Vagina (tissue), 2 donors: ENCODE data around the gene ADAMTS2. TPM values are rescaled to one million over a fixed set of nuclear protein-coding genes. Genes with fewer than 3 reads are reported as not detected.

Experiments
- DNase-seq, 2 donors: peaks; one replicate each; pipeline ENCODE4 v3.0.0-alpha.2; 2017; ENCODE audit errors: extremely low spot score in 2 of 2
- H3K27ac ChIP-seq: fragments of 200-600 bp; sonication (generic); one replicate; pipeline ENCODE4 v1.5.1; 2019
- H3K27me3 ChIP-seq: fragments of 200-600 bp; sonication (generic); one replicate; pipeline ENCODE4 v1.5.1; 2019
- H3K36me3 ChIP-seq, 2 donors: fragments of 200-600 bp; sonication (generic); one replicate each; pipeline ENCODE4 v1.5.1; 2017 to 2019
- H3K4me1 ChIP-seq: fragments of 200-600 bp; sonication (generic); one replicate; pipeline ENCODE4 v1.5.1; 2019
- H3K4me3 ChIP-seq, 2 donors: fragments of 200-600 bp; sonication (generic); 1 replicate in 1 of 2; 2 replicates in 1 of 2; pipeline ENCODE4 v1.5.1; 2016 to 2019
- H3K9me3 ChIP-seq: fragments of 200-600 bp; sonication (generic); one replicate; pipeline ENCODE4 v1.5.1; 2019
- CTCF ChIP-seq, 3 experiments: fragments of 450-650 bp in 2 of 3; fragments of 200-600 bp in 1 of 3; sonication (generic) in 1 of 3; IDR thresholded peaks; one replicate each; pipeline ENCODE4 v1.5.1; 2017 to 2019; ENCODE audit warnings: antibody characterized with exemption in 3 of 3, mild to moderate bottlenecking in 2 of 3, moderate library complexity in 2 of 3
- POLR2A ChIP-seq, 2 donors: fragments of 450-650 bp; IDR thresholded peaks; one replicate each; pipeline ENCODE4 v1.6.1; 2017; ENCODE audit warnings: antibody characterized with exemption in 2 of 2, mild to moderate bottlenecking in 2 of 2, moderate library complexity in 2 of 2
- POLR2AphosphoS5 ChIP-seq, 2 donors: sonication (generic); formaldehyde crosslinking; IDR thresholded peaks; one replicate each; pipeline ENCODE4 v1.9.0; 2017; ENCODE audit warnings: antibody characterized with exemption in 2 of 2, mild to moderate bottlenecking in 2 of 2, low read depth in 1 of 2; ENCODE audit not compliant: insufficient read depth in 1 of 2
- intact Hi-C: fragments of 100-400 bp; cut with DNase I; formaldehyde crosslinking; loops from one replicate; pipeline ENCODE4 v1.15.1; 2023
- total RNA-seq: library from RNA; depleted of rRNA; stranded (reverse); fragments of >200 nt; gene quantifications from one replicate; pipeline ENCODE4 v1.2.3, GENCODE V29; 2016

Gene ADAMTS2
- total RNA-seq, 1 donor from 2014 or later = 17.4 TPM

GRCh38 chr5:179272326-179273072 is 72.8 kb downstream of the ADAMTS2 start:
- Histone ChIP-seq H3K27ac (peak overlapping the region; percentile 87), H3K27me3 (no peaks in the 10 kb centered on the region), H3K4me3 (no peak overlapping the region), H3K36me3 (no peaks in the 10 kb centered on the region), H3K4me1 (peaks cover 90% of the 10 kb centered on the region), H3K9me3 (no peaks in the 10 kb centered on the region)
- intact Hi-C loops = loop anchor here (5.0 kb wide), 1 partner anchor 70 kb away; no protein-coding TSS in a partner anchor
- TF ChIP-seq CTCF (IDR thresholded peaks at IDR 0.05) = no peak
- TF ChIP-seq POLR2A (IDR thresholded peaks at IDR 0.05) = no peak
- no peak for TF ChIP-seq POLR2AphosphoS5 (IDR thresholded peaks at IDR 0.05; ENCODE audit: insufficient read depth in 1 of 2, low read depth in 1 of 2)
- DNase-seq = no peak

GRCh38 chr5:179271821-179272325 is 73.4 kb downstream of the ADAMTS2 start:
- H3K4me3 ChIP-seq = no peak overlapping the region
- peak overlapping the region; percentile 87 for H3K27ac ChIP-seq
- H3K4me1 ChIP-seq = peaks cover 93% of the 10 kb centered on the region
- TF ChIP-seq POLR2A (IDR thresholded peaks at IDR 0.05) = no peak
- no peak for TF ChIP-seq POLR2AphosphoS5 (IDR thresholded peaks at IDR 0.05; ENCODE audit: insufficient read depth in 1 of 2, low read depth in 1 of 2)
- no peak for TF ChIP-seq CTCF (IDR thresholded peaks at IDR 0.05)
- intact Hi-C loops = loop anchor here (5.0 kb wide), 1 partner anchor 70 kb away; no protein-coding TSS in a partner anchor
- peak in 1 of 2 donors; percentile 86 for DNase-seq
- H3K9me3 ChIP-seq = no peaks in the 10 kb centered on the region
- no peaks in the 10 kb centered on the region for H3K27me3 ChIP-seq
- H3K36me3 ChIP-seq = no peaks in the 10 kb centered on the region

GRCh38 chr5:179271428-179271734 is 73.9 kb downstream of the ADAMTS2 start:
- Histone ChIP-seq H3K9me3 (no peaks in the 10 kb centered on the region), H3K4me3 (no peak overlapping the region), H3K36me3 (no peaks in the 10 kb centered on the region), H3K4me1 (peaks cover 93% of the 10 kb centered on the region), H3K27me3 (no peaks in the 10 kb centered on the region), H3K27ac (peak overlapping the region; percentile 87)
- DNase-seq = no peak
- intact Hi-C loops = loop anchor here (5.0 kb wide), 1 partner anchor 71 kb away; no protein-coding TSS in a partner anchor
- TF ChIP-seq POLR2A (IDR thresholded peaks at IDR 0.05) = no peak
- TF ChIP-seq POLR2AphosphoS5 (IDR thresholded peaks at IDR 0.05; ENCODE audit: insufficient read depth in 1 of 2, low read depth in 1 of 2) = no peak
- no peak for TF ChIP-seq CTCF (IDR thresholded peaks at IDR 0.05)

GRCh38 chr5:179270581-179271427 is 74.5 kb downstream of the ADAMTS2 start:
- no peaks in the 10 kb centered on the region for H3K27me3 ChIP-seq
- no peaks in the 10 kb centered on the region for H3K36me3 ChIP-seq
- H3K4me1 ChIP-seq = peaks cover 95% of the 10 kb centered on the region
- H3K4me3 ChIP-seq = no peak overlapping the region
- H3K27ac ChIP-seq = peak overlapping the region; percentile 87
- peak in 1 of 2 donors; percentile 51 for TF ChIP-seq POLR2AphosphoS5 (IDR thresholded peaks at IDR 0.05; ENCODE audit: insufficient read depth in 1 of 2, low read depth in 1 of 2)
- no peak for TF ChIP-seq POLR2A (IDR thresholded peaks at IDR 0.05)
- no peak for TF ChIP-seq CTCF (IDR thresholded peaks at IDR 0.05)
- intact Hi-C loops = loop anchor here (5.0 kb wide), 1 partner anchor 71 kb away; no protein-coding TSS in a partner anchor
- H3K9me3 ChIP-seq = no peaks in the 10 kb centered on the region
- peak in 1 of 2 donors; percentile 88 for DNase-seq
